ENCODE measurements around the gene IGHMBP2.
A peak's percentile ranks its signal among the peaks of the same experiment; 100 is the strongest.

IGHMBP2 gene

DNA sequence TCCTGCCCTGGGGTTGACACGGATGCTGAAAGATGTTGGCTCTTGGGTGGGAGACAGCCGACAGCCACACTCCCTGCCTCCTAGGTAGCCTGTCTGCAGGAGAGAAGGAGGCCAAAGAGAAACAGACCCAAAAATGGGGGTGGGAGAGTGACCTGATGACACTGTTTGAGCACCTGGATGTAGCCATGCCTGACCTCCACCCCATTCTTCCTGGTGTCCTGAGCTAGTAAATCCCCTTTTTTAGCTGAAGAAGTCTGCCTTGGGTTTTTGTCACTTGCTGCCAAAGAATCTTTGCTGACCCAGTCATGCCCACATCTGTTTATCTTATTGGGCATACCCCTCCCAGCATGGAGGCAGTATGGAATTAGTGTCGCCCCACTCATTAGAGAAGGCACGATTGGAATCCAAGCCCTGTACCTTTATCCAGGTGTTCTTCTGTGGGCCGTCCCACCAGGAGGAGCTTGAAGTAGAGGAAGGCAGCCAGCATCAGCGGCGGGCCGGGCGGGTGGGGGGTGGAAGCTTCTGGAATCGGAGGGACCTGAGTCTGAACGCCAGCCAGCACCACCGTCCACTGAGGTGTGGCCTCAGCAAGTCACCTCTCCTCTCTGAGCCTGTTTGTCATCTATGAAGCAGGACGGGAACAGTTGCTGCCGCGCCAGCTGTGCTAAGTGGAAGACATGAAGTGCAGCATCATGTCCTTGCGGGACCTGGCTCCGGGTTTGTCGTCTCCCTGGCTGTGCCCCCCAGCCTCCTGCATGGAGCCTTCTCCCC lies 37.8 kb downstream of the IGHMBP2 start:
- no peak for DNase-seq

DNA sequence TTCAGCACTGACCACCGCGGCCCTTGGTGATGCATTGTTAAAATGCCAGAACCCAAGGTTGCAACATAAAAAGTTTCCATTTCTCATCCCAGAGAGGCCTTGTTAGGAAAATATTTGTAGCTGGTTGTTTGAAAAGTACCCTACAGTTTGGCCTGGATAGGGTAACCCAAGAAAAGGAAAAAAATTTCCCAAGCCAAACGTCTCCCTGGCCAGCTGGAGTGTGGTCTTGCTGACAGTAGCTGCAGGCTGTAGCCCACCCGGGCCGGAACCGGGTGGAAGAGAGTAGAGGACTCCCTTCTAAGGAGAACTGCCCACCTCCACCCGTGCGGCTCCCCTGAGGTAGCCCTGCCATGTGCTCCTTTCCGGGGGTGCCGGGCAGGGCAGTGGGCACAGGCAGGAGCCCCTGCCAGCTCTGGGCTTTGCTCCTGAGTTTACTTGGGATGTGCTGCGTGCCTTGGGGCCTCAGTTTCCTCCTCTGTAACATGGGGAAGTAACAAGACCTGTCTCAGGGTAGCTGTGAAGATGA lies 38.5 kb downstream of the IGHMBP2 start:
- no peak for DNase-seq

DNA sequence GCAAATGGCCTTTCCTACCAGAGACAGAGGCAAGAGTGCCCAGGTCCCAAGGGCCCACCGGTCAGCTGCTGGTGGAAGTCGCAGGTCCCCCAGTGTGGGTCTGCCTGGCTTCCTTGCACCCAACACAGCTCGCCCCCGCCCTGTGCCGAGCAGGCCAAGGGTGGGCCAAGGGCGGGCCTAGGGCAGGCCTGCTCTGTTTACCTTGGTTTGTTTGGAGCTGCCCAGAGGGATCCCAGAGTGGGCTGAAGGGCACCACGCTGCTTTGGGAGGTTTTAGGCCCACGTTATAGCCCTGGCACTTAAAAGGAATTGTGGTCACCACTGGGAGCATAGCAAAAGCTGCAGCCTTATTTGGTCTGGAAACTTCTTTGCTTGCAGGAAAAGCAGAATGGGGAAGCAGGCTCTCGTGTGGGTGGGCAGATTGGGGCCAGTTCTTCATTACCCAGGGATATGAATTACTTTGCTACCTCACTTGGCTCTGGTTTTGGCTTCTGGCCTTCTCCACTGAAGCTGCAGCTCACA lies 39.1 kb downstream of the IGHMBP2 start:
- DNase-seq = no peak

DNA sequence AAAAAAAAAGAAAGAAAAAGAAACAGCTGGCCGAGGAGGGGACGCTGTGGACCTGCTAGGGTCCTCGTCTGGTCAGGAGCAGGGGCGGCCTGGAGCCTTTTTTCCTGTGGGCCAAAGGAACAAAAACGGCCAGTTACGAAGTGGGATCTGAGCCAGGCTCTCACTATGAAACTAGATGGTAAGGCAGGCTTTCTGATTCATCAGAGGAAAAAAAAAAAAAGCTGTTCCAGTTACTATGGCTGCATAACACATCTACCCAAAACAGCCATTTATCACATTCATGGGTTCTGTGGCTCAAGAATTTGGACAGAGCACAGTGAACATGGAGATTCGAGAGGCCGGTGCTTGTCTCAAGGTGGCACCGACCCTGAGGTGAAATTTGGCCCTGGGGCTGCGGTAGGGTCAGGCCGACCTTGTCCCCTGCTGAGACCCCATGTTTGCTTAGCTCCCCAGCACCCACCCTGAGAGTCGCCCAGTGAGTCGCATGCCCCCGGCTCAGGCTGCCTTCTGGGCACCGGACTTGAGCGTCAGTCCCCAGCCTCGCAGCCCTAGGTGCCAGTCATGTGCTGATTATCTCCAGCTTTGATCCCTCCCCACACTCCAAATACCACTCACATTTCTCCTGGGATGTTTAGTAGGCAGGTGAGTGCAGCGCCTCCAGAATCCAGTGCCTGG lies 42.9 kb downstream of the IGHMBP2 start:
- DNase-seq = no peak

DNA sequence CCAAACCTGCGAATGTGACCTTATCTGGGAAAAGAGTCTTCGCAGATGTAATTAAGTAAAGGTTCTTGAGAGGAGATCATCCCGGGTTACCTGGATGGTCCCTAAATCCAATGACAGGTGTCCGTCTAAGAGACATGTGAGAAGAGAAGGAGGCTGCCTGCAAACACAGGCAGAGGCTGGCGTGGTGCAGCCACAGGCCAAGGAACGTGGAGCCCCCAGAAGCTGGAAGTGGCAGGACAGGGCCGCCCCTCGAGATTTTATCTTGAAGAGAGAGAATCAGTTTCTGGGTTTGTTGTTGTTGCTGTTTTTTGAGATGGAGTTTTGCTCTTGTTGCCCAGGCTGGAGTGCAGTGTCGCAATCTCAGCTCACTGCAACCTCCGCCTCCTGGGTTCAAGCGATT lies 43.5 kb downstream of the IGHMBP2 start:
- DNase-seq = no peak

DNA sequence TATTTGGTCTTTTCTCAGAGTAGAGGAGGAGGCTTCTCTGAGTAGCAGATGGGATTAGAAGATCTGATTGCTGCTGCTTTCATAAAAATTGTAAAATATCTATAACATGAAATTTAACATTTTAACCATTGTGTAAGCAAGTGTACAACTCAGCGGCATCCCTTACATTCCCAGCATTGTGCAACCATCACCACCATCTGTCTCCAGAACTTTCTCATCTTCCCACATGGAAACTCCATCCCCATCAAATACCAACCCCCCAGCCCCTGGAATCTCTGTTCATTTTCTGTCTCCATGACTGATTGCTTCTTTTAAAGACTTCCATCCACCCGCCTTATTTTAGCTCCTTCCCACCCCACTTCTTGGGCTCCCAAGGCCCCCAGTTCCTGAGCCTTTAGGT lies 44.8 kb downstream of the IGHMBP2 start:
- DNase-seq = no peak

DNA sequence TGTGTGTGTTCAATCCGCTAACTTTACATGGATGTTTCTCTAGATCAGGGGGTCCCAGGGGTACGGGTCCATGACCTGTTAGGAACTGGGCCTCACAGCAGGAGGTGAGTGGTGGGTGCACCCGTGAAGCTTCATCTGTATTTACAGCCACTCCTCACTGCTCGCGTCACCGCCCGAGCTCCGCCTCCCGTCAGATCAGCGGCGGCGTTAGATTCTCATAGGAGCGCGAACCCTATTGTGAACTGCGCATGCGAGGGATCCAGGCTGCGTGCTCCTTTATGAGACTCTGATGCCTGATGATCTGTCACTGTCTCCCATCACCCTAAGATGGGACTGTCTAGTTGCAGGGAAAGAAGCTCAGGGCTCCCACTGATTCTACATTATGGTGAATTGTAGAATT lies 45.2 kb downstream of the IGHMBP2 start:
- no peak for DNase-seq

DNA sequence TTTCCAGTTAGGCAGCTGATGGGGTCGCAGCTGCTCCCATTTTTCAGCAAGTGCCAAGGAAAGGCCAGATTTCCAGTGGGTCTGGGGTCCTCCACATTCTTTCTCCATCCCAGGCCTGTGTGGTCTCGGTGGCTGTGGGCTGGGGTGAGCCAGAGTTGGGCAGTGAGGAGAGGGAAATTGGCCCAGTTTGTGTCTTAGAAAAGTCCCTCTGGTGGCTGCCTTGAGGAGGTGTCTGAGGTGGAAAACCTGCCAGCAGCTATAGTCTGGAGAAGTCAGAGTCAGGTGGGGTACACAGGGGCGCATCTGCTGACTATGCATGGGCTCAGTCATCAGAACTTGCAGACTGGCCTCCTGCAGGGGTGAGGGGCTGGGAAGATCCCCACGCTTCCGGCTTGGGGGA lies 46.6 kb downstream of the IGHMBP2 start:
- no peak for DNase-seq

DNA sequence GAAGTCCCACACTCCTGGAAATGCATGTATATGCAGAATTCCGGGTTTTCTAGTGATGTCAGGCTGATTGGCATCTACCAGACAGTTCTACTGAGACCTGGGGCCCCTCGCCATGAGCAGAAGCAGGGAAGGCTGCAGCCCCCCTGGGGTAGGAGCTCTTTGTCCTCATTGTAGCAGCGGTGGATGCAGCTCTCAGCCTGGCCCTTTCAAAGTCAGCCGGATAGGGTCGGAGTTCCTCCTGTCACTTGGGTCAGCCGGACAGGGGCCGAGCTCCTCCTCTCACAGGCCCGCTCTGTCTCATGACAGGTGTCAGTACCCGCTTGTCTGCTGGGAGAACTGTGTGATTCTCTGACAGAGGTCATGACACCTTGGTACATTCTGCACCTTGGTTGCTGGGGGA lies 47.1 kb downstream of the IGHMBP2 start:
- DNase-seq = no peak

DNA sequence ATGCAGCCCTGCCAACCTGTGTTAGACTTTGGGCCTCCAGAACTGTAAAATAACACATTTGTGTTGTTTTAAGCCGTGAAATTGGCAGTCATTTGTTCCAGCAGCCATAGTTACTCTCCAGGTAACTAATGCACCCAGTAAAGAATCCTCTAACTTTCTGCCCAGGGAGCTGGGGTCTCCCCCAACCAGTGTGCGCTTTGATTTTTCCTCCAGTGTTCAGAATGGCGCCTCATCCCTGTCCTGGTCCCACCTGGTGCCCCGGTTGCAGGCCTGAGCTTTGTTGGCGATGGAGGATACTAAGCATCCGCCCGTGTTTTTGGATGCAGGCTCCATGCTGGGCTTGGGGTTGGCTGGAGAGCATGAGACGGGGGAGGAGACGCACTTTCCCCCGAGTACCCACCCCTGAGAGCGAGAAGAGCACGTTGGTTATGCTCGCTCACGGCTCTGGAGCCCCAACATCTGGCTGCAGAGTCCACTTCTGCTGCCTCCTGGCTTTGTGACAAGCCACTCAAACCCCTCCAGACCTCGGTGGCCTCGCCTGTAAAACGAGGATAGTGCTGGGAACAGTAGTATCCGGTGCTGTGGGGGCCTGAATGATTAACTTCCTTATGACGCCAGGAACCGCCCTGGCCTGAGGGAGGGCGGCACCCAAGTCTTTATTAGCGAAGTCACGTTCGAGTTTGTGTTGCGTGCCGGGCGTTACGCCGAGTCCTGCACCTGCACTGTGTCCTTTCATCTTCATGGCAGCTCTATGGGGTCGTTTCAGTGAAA lies 51.3 kb downstream of the IGHMBP2 start:
- DNase-seq = no peak

DNA sequence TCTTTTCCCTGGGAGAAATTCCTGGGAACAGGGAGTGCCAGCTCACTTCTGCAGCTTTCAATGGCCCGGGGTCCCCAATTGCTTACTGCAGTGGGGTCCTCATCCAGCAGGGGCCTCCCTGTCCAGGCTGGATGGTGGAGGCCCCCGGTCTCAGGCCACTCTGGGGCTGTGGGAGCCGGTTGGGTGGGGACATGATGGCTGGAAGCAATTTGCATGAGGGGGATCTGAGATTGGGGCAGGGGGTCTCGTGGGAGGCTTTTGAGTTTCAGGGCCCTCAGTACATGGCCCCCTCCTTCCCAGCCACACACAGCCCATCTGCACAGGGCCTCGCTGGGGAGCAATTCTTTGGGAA lies 51.9 kb downstream of the IGHMBP2 start:
- DNase-seq = no peak

DNA sequence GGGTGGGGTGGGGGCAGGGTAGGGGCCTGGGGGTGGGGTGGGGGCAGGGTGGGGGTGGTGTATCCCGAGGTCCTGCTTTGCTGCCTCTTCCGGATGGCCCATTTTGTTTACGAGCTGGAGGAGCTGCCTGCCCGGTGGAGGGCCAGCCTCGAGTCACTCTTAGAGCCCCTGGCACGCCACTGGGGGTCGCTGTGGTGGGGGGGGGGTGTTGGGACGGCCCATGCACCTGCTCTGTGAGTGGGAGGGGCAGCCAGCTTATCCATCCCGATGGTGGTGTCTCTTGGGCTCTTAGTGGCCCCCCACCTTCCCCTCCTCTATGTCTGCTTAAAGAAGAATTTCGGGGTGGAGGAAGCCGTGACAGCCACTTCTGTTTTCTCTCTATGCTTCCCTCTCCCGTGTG lies 52.5 kb downstream of the IGHMBP2 start:
- peak; percentile 59 for DNase-seq

DNA sequence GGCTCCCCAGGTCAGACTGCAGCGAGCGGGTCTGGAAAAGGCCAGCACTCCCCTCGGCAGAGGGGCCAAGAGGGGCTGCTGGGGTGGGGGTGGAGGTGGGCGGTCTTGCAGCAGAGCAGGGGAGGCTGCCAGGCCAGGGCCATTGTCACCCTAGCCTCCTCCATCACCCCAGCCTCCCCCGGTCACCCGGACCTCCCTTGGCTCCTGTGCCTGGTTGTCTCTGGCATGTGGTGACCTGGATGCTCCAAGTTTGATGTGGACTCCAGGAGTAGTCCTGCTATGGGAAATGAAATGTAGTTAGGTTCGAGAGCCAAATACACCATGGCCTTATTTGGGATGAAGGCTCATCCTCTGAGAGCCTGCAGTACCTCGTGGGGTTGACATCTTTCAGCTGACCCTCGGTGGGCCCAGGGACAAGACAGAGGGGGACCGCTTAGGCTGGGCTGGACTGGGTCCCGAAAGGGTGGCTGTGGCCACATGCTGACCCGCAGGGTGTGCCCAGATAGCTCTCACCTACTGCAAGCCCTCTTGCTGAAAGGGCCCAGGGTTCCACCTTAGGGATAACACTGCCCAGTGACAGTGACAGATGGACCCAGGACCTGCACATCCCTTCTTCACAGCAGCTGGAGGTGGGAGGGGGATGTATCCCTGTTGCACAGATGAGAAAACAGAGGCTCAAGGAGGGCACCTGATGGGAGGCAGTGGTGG lies 53.0 kb downstream of the IGHMBP2 start:
- no peak for DNase-seq

DNA sequence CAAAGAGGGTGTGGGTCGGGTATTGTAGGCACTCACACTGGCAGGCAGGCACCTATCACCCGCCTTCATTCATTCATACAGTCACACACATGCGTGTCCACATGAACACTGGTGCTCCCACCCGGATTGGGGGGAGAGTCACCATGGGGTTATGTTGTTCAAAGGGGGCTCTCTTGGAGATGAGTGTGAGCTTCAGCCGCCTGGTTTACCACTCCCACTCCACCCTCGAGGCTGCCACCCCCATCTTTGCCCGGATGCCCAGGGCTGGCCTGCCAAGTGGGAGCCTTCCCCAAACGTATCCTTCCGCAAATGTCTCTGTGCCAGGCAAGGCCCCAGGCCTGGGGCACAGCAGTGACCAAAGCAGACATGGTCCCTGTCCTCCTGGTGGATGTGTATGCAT lies 54.5 kb downstream of the IGHMBP2 start:
- DNase-seq = no peak

DNA sequence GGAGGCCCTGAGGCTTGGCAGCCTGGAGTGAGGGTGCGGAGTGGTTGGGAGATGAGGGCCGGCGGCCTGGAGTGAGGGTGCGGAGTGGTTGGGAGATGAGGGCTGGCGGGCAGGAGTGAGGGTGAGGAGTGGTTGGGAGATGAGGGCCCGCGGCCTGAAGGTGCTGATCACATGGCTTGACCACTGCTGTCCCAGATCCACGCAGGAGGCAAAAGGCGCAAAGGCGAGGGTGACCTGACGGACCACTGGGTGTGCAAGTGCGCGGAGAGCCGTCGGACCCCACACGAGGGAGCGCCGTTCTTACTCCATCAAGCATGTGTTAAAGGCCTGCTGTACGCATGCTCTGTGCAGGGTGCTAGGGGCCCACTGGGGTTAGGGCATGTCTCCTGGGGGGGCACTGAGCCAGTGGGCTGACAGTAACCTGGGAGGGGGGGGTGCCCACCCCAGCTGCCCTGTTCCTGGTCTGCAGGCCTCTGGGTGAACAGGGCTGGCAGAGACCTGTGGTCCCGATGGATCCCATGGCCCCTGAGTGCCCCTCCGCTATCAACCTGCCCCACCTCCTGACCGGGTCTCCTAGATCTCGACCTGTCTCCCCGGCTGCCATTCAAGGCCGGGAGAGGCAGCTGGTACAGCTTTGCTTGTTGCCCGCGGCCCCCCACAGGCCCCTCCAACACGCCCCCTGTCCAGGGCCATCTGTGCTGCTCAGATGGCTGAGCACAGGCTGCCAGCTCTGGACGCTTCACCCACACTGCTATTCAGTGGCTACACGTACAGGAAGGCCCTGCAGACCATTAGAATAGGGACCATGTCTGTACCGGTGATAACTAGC lies 56.0 kb downstream of the IGHMBP2 start:
- DNase-seq = no peak

DNA sequence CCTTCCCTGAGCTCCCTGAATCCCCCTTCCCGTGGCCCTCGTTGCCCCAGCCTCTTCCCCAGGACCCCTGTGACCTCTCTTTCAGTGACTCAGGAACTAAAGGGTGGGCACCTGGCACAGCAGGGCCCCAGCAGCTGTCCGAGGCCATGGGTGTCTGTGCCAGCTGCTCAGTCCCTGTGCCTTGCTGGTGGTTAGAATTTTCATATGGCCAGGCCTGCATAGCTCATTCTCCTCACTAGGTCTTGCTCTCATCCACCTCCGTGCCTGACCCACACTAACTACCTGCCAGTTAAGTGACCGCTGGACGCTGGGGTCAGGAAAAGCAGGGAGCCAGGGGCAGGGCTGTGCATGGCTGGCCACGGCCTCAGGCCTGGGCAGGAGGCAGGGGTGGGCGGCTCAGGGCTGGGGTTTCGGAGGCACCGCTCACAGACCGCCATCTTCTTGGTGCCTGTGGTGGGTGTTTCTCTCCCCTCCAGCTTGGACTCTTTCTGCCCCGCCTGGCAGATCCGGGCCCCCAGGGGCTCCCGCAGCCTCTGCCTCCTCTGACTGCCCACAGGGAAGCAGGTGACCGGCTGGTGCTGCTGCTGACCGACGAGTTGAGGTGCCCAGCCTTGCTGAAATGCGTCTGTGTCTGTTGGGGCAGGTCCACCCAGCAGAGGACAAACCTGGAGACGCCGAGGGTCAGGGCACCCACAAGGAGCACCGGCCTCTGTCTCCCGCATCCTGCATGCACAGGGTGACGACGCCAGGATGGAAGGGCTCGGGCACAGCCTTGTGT lies 56.8 kb downstream of the IGHMBP2 start:
- no peak for DNase-seq

DNA sequence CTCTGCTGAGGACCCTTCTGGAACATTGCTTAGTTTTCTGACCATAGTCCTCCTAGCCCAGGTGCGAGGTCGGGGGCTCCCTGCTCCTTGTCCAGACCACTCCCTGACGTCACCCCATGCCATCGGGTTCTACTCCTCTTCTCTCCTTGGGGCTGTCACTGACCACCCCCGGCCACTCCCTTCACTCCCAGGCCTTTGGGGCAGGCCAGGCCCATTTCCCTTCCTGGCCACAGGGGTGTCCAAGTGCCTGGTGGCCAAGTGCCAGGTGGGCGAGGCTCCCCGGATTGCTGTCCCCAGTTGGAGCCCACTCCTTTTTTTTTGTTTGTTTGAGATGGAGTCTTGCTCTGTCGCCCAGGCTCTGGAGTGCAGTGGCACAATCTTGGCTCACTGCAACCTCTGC lies 57.6 kb downstream of the IGHMBP2 start:
- no peak for DNase-seq

DNA sequence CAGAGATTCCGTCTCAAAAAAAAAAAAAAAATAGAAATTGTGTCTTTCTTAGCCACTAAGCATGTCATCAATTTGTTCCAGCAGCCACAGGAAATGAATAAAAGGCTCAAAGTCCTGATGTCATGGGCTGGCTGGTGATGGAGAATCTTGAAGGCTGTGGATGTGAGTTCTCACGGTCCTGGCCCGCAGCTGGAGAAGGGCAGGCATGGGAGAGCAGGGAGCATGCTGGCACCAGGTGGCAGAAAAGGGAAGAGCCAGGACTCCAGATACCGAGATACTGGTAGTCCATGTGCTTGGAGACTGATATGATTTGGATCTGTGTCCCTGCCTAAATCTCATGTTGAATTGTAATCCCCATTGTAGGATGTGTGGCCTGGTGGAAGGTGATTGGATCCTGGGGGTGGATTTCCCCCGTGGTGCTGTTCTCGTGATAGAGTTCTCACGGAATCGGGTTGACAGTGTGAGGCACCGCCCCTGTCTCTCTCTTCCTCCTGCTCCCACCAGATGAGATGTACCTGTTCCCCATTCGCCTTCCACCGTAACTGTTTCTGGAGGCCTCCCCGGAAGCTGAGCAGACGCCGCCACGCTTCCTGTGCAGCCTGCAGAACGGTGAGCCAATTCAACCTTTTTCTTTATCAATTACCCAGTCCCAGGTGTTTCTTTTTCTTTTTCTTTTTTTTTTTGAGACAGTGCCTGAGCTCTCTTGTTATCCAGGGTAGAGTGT lies 59.0 kb downstream of the IGHMBP2 start:
- peak; percentile 68 for DNase-seq

DNA sequence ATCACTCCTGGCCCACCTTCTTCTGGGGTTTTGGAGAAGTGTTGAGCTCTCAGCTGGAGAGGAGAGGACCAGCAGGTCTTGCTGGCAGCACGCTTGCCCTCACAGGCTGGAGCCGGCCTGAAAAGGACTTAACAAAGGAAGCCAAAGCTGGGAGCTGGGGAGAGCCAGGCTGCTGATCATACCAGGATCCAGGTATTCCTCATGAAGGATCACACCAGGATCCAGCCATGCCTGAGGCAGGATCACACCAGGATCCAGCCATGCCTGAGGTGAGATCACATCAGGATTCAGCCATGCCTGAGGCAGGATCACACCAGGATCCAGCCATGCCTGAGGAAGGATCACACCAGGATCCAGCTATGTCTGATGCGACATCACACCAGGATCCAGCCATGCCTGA lies 60.1 kb downstream of the IGHMBP2 start:
- DNase-seq = no peak
